A673 (cell line): ENCODE measurements around the gene SLC2A8. TPM values are rescaled to one million over a fixed set of nuclear protein-coding genes. Genes with fewer than 3 reads are reported as not detected.

Experiments
- BruUV-seq: library from RNA; stranded (reverse); fragments of 400-500 nt; replicated peaks from 2 replicates; lab custom pipeline; 2021; lab: Mats Ljungman, UMichigan
- CTCF ChIA-PET: fragments of 300-600 bp; sonication (Branson Sonifier 250); formaldehyde crosslinking; loops from one replicate; lab custom pipeline; 2022; ENCODE audit warnings: antibody characterized with exemption; lab: Charles Lee
- POLR2A ChIA-PET: fragments of 300-600 bp; sonication (Branson Sonifier 250); formaldehyde crosslinking; loops from one replicate; lab custom pipeline; 2022; ENCODE audit warnings: antibody characterized with exemption; ENCODE audit not compliant: low non-redundant PET; lab: Charles Lee
- DNase-seq: peaks from one replicate; pipeline ENCODE4 v3.0.0-alpha.2; 2015; ENCODE audit warnings: low spot score
- H3K27ac ChIP-seq: fragments of 200-600 bp; sonication (generic); 2 replicates; pipeline ENCODE4 v1.5.1; 2016; ENCODE audit warnings: mixed run types, low read depth, mild to moderate bottlenecking, mixed read lengths, antibody characterized with exemption, low read length; ENCODE audit not compliant: poor library complexity, severe bottlenecking
- H3K27me3 ChIP-seq: fragments of 200-600 bp; sonication (generic); replicated peaks from 2 replicates; pipeline ENCODE4 v1.6.1; 2017; ENCODE audit warnings: mixed run types, low read depth, mild to moderate bottlenecking, mixed read lengths, antibody characterized with exemption, low read length; ENCODE audit not compliant: insufficient read depth, poor library complexity
- H3K36me3 ChIP-seq: fragments of 200-600 bp; sonication (generic); 2 replicates; pipeline ENCODE4 v1.6.1; 2016; ENCODE audit warnings: mixed run types, mild to moderate bottlenecking, mixed read lengths, antibody characterized with exemption, low read length; ENCODE audit not compliant: insufficient read depth, poor library complexity, severe bottlenecking
- H3K4me1 ChIP-seq: fragments of 200-600 bp; sonication (generic); 2 replicates; pipeline ENCODE4 v1.6.1; 2017; ENCODE audit warnings: mixed run types, mild to moderate bottlenecking, mixed read lengths, antibody characterized with exemption, low read length; ENCODE audit not compliant: insufficient read depth, poor library complexity, severe bottlenecking
- H3K4me3 ChIP-seq: fragments of 200-600 bp; sonication (generic); 2 replicates; pipeline ENCODE4 v1.5.1; 2016; ENCODE audit warnings: low read depth, mixed run types, mild to moderate bottlenecking, mixed read lengths, low read length; ENCODE audit not compliant: poor library complexity, severe bottlenecking
- H3K9me3 ChIP-seq: fragments of 200-600 bp; sonication (generic); 2 replicates; pipeline ENCODE4 v1.6.1; 2016; ENCODE audit warnings: mixed run types, low read depth, mild to moderate bottlenecking, mixed read lengths, antibody characterized with exemption, low read length; ENCODE audit not compliant: poor library complexity, severe bottlenecking
- EZH2 ChIP-seq: fragments of 200-600 bp; sonication (generic); IDR thresholded peaks from 2 replicates; pipeline ENCODE4 v1.6.1; 2017; ENCODE audit warnings: borderline replicate concordance, low read depth, mild to moderate bottlenecking, mixed read lengths, antibody characterized with exemption, low read length; ENCODE audit not compliant: poor library complexity, severe bottlenecking
- intact Hi-C: fragments of 100-400 bp; cut with micrococcal nuclease; formaldehyde crosslinking; loops from one replicate; pipeline ENCODE4 v1.10.0; 2022; ENCODE audit not compliant: unreplicated experiment
- total RNA-seq: library from RNA; stranded (reverse); gene quantifications from 2 replicates; pipeline ENCODE4 v1.2.3, GENCODE V29; 2021
- TF ChIP-seq, protein P1 (sequence below): fragments of 300-800, 200-600 bp; sonication (generic); conservative IDR thresholded peaks from 2 replicates; pipeline ENCODE4 v1.5.1; 2017; ENCODE audit warnings: low read depth, mild to moderate bottlenecking, antibody characterized with exemption, low read length, moderate library complexity, mixed read lengths

The SLC2A8 gene
- total RNA-seq, 1 experiment from 2014 or later = 12.7 TPM

DNA sequence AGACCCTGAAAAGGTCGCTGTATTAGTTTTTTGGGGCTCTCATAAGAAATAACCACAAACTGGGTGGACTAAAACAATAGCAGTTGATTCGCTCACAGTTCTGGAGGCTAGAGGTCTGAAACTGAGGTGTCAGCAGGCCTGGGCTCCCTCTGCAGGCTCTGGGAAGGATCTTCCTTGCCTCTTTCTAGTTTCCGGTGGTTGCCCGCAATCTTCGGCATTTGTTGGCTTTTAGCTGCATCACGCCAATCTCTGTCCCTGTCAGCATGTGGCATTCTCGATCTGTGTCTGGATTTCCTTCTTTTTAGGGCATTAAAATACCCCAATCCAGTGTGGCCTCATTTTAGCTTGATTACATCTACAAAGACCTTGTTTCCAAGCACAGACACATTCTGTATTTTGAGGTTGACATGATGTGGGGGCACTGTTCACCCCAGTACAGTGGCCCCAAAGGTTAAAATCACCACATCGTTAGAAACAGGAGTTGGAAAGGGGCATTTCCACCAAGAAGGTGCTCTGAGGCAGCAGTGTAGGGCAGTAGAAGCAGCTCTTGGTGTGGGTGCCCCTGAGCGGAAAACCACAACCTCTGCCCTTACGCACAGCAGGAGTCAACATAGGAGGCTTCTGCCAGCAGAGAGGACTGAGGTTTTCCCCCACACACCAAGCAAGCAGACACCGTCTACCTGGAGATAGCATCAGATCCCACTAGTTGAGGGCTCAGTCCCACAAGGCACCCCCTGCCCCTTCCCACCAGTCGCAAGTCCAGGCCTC lies 40.7 kb downstream of the SLC2A8 start:
- CTCF ChIA-PET = no interaction called here
- no peak for DNase-seq
- H3K36me3 ChIP-seq = peaks cover 67% of the 10 kb centered on the region
- intact Hi-C loops = no loop called here
- no peaks in the 10 kb centered on the region for H3K27me3 ChIP-seq
- BruUV-seq = no TSS peak
- H3K4me3 ChIP-seq = no peak overlapping the region
- no peaks in the 10 kb centered on the region for H3K4me1 ChIP-seq
- POLR2A ChIA-PET = interaction anchor here (0.7 kb wide), 1 partner anchor 10 kb away, joined by 8 read pairs; no protein-coding TSS in a partner anchor
- H3K9me3 ChIP-seq = no peaks in the 10 kb centered on the region
- no peak for TF ChIP-seq EZH2
- TF ChIP-seq, protein P1, sequence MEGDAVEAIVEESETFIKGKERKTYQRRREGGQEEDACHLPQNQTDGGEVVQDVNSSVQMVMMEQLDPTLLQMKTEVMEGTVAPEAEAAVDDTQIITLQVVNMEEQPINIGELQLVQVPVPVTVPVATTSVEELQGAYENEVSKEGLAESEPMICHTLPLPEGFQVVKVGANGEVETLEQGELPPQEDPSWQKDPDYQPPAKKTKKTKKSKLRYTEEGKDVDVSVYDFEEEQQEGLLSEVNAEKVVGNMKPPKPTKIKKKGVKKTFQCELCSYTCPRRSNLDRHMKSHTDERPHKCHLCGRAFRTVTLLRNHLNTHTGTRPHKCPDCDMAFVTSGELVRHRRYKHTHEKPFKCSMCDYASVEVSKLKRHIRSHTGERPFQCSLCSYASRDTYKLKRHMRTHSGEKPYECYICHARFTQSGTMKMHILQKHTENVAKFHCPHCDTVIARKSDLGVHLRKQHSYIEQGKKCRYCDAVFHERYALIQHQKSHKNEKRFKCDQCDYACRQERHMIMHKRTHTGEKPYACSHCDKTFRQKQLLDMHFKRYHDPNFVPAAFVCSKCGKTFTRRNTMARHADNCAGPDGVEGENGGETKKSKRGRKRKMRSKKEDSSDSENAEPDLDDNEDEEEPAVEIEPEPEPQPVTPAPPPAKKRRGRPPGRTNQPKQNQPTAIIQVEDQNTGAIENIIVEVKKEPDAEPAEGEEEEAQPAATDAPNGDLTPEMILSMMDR = no peak
- no peak overlapping the region for H3K27ac ChIP-seq

DNA sequence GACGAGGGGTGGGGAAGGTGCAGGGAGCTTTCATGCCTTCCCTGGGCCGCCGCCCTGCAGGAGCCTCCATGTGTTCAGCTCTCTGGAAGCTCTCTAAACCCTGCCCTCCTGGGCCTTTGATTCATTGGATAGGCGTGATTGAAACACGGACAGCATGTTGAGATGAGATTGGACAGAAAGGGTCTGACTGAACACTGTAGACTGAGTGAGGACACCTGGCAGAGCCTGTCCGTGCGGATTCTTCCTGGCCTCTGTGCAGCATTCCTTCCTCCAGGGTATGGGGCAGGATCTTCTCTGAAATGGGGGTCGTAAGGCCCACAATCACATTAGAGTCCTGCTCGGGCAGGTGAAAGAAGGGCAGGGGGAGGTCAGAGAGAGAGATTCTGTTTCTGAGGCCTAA lies 41.4 kb downstream of the SLC2A8 start:
- H3K4me3 ChIP-seq = no peak overlapping the region
- no TSS peak for BruUV-seq
- H3K9me3 ChIP-seq = no peaks in the 10 kb centered on the region
- no peak overlapping the region for H3K27ac ChIP-seq
- TF ChIP-seq, protein P1 = no peak
- no peak for TF ChIP-seq EZH2
- peaks cover 67% of the 10 kb centered on the region for H3K36me3 ChIP-seq
- intact Hi-C loops = no loop called here
- POLR2A ChIA-PET = no interaction called here
- CTCF ChIA-PET = no interaction called here
- H3K27me3 ChIP-seq = no peaks in the 10 kb centered on the region
- no peak for DNase-seq
- no peaks in the 10 kb centered on the region for H3K4me1 ChIP-seq

DNA sequence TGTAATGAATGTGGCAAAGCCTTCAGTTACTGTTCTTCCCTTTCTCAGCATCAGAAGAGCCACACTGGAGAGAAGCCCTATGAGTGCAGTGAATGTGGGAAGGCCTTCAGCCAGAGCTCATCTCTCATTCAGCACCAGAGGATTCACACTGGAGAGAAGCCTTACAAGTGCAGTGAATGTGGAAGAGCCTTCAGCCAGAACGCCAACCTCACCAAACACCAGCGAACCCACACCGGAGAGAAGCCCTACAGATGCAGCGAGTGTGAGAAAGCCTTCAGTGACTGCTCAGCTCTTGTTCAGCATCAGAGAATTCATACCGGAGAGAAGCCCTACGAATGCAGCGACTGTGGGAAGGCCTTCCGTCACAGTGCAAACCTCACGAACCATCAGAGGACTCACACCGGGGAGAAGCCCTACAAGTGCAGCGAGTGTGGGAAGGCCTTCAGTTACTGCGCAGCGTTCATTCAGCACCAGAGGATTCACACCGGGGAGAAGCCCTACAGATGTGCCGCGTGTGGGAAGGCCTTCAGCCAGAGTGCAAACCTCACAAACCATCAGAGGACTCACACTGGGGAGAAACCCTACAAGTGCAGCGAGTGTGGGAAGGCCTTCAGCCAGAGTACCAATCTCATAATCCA lies 47.4 kb downstream of the SLC2A8 start:
- no peaks in the 10 kb centered on the region for H3K27me3 ChIP-seq
- peaks cover 81% of the 10 kb centered on the region for H3K36me3 ChIP-seq
- TF ChIP-seq, protein P1 = no peak
- TF ChIP-seq EZH2 = no peak
- CTCF ChIA-PET = interaction anchor here (0.6 kb wide), 1 partner anchor 8 kb away, joined by 5 read pairs; no protein-coding TSS in a partner anchor
- no peak overlapping the region for H3K27ac ChIP-seq
- POLR2A ChIA-PET = no interaction called here
- H3K4me1 ChIP-seq = peaks cover 6% of the 10 kb centered on the region
- no peak overlapping the region for H3K4me3 ChIP-seq
- no TSS peak for BruUV-seq
- peaks cover 7% of the 10 kb centered on the region for H3K9me3 ChIP-seq
- no peak for DNase-seq
- intact Hi-C loops = no loop called here
